Measurements from ENCODE around the gene GPR156. TPM values are rescaled to one million over a fixed set of nuclear protein-coding genes. Genes with fewer than 3 reads are reported as not detected.
"Not testable (repeated sequence)": the region's sequence is repeated elsewhere in the genome, so short reads cannot be mapped to it uniquely, and the experiment has no call there.

Gene GPR156
- total and polyA plus RNA-seq, 7 donors, result 0.07 to 1.7 (median 1.1) TPM; not detected in 2

GRCh38 chr3:120324190-120324589, 39.2 kb upstream of the GPR156 start:
- WGBS, 2 donors, result 73 to 88% methylated on average over 1 of the region's 1 CpG
- H3K9me3 ChIP-seq, result no peaks in the 10 kb centered on the region
- DNase-seq, result no peak
- H3K27me3 ChIP-seq, result no peaks in the 10 kb centered on the region
- H3K4me3 ChIP-seq, result no peak overlapping the region
- no peak for TF ChIP-seq CTCF (IDR thresholded peaks at IDR 0.05)
- no peaks in the 10 kb centered on the region for H3K4me1 ChIP-seq
- H3K36me3 ChIP-seq, result peaks cover 0 to 43% (median 2%) of the 10 kb centered on the region in 4 donors
- intact Hi-C loops (cut with DNase I), result no loop called here
- H3K27ac ChIP-seq, result no peak overlapping the region

- H3K36me3 ChIP-seq, result peaks cover 0 to 38% (median 0%) of the 10 kb centered on the region in 4 donors
- H3K4me3 ChIP-seq; H3K27me3 ChIP-seq; H3K9me3 ChIP-seq; H3K27ac ChIP-seq; intact Hi-C loops (cut with DNase I); DNase-seq; H3K4me1 ChIP-seq: not testable (repeated sequence)
- WGBS, 2 donors, result 90 to 91% methylated on average over 4 of the region's 4 CpGs
Measured at GRCh38 chr3:120323761-120324160, 38.7 kb upstream of the GPR156 start.

- DNase-seq, result no peak
Measured at GRCh38 chr3:120311863-120312794, 27.1 kb upstream of the GPR156 start.

GRCh38 chr3:120306519-120307455, 21.8 kb upstream of the GPR156 start:
- H3K4me1 ChIP-seq, result no peaks in the 10 kb centered on the region
- 71 to 89% methylated on average over 72 of the region's 72 CpGs for WGBS, 2 donors
- no peaks in the 10 kb centered on the region for H3K9me3 ChIP-seq
- intact Hi-C loops (cut with DNase I), result no loop called here
- H3K36me3 ChIP-seq, result no peaks in the 10 kb centered on the region
- no peak overlapping the region for H3K4me3 ChIP-seq
- no peak for DNase-seq
- no peak for TF ChIP-seq POLR2A (IDR thresholded peaks at IDR 0.05)
- no peak for TF ChIP-seq POLR2AphosphoS5 (IDR thresholded peaks at IDR 0.05)
- TF ChIP-seq EP300 (IDR thresholded peaks at IDR 0.05), result no peak
- TF ChIP-seq CTCF (IDR thresholded peaks at IDR 0.05), result no peak
- peaks cover 0 to 7% (median 5%) of the 10 kb centered on the region in 3 donors for H3K27me3 ChIP-seq
- H3K27ac ChIP-seq, result no peak overlapping the region

More at GRCh38 chr3:120311863-120312794, 27.1 kb upstream of the GPR156 start:
- Histone ChIP-seq H3K36me3 (no peaks in the 10 kb centered on the region), H3K4me3 (no peak overlapping the region), H3K9me3 (peaks cover 0 to 3% (median 0%) of the 10 kb centered on the region in 4 donors), H3K27ac (no peak overlapping the region), H3K4me1 (no peaks in the 10 kb centered on the region), H3K27me3 (peaks cover 0 to 1% (median 0%) of the 10 kb centered on the region in 3 donors)
- WGBS, 2 donors, result 92 to 93% methylated on average over 24 of the region's 24 CpGs
- intact Hi-C loops (cut with DNase I), result no loop called here
- TF ChIP-seq POLR2AphosphoS5 (IDR thresholded peaks at IDR 0.05), result no peak
- no peak for TF ChIP-seq POLR2A (IDR thresholded peaks at IDR 0.05)
- no peak for TF ChIP-seq CTCF (IDR thresholded peaks at IDR 0.05)
- TF ChIP-seq EP300 (IDR thresholded peaks at IDR 0.05), result no peak

DNA sequence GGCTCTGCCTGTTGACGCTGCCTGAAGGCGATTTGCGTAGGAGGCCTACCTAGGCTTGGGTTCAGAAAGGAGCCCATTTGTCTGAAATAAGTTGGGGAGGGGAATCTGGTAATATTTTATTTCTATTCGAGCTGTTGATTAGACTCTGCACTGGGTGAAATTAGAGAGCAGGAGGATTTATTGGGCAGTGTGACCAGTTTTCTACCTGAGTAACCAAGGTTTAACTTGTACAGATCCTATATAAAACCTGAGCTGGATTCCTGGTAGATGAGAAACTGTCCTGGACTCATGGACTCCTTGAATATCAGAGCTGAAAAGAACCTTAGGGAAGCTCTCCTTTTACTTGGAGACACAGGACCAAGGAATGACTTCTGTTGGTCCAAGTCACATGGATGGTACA, 19.6 kb upstream of the GPR156 start:
- Histone ChIP-seq H3K4me1 (no peaks in the 10 kb centered on the region), H3K27ac (no peak overlapping the region), H3K36me3 (no peaks in the 10 kb centered on the region), H3K4me3 (no peak overlapping the region), H3K27me3 (peaks cover 0 to 7% (median 5%) of the 10 kb centered on the region in 3 donors), H3K9me3 (no peaks in the 10 kb centered on the region)
- intact Hi-C loops (cut with DNase I), result no loop called here
- DNase-seq, result no peak
- WGBS, 2 donors, result 90% methylated on average over 4 of the region's 4 CpGs
- TF ChIP-seq POLR2AphosphoS5 (IDR thresholded peaks at IDR 0.05), result no peak
- TF ChIP-seq EP300 (IDR thresholded peaks at IDR 0.05), result no peak
- TF ChIP-seq POLR2A (IDR thresholded peaks at IDR 0.05), result no peak
- TF ChIP-seq CTCF (IDR thresholded peaks at IDR 0.05), result no peak
